Large intestine (tissue), 3 donors: ENCODE measurements around the gene MAP4K4. TPM values are rescaled to one million over a fixed set of nuclear protein-coding genes. Genes with fewer than 3 reads are reported as not detected.

Source experiments
- DNase-seq, 2 donors: peaks; one replicate each; pipeline versions ENCODE4 v3.0.0 to v3.0.0-alpha.2; 2013
- H3K27ac ChIP-seq: one replicate; pipeline ENCODE4 v1.5.1; 2013; ENCODE audit warnings: low read length
- H3K27me3 ChIP-seq: 2 replicates; pipeline ENCODE4 v1.6.1; 2013; ENCODE audit warnings: low read length; ENCODE audit not compliant: control insufficient read depth, insufficient read depth
- H3K36me3 ChIP-seq: 2 replicates; pipeline ENCODE4 v1.6.1; 2013; ENCODE audit warnings: low read length; ENCODE audit not compliant: control insufficient read depth, insufficient read depth
- H3K4me1 ChIP-seq: one replicate; pipeline ENCODE4 v1.6.1; 2013; ENCODE audit warnings: low read length; ENCODE audit not compliant: control insufficient read depth, insufficient read depth
- H3K4me3 ChIP-seq: one replicate; pipeline ENCODE4 v1.5.1; 2013; ENCODE audit warnings: low read length
- H3K9me3 ChIP-seq: one replicate; pipeline ENCODE4 v1.6.1; 2013; ENCODE audit warnings: mild to moderate bottlenecking, low read depth, low read length, moderate library complexity; ENCODE audit not compliant: control insufficient read depth
- WGBS: methylation state at CpG from one replicate; pipeline ENCODE4 v1.1.5; 2013; ENCODE audit warnings: low lambda C conversion rate; ENCODE audit not compliant: insufficient coverage; 5-methylcytosine and 5-hydroxymethylcytosine counted together
- polyA plus RNA-seq: library from polyadenylated mRNA; unstranded; fragments of 120-200 nt; gene quantifications from one replicate; pipeline ENCODE4 v1.2.1, GENCODE V29; 2013

MAP4K4 gene
- polyA plus RNA-seq, 1 donor = 39.5 TPM

DNA sequence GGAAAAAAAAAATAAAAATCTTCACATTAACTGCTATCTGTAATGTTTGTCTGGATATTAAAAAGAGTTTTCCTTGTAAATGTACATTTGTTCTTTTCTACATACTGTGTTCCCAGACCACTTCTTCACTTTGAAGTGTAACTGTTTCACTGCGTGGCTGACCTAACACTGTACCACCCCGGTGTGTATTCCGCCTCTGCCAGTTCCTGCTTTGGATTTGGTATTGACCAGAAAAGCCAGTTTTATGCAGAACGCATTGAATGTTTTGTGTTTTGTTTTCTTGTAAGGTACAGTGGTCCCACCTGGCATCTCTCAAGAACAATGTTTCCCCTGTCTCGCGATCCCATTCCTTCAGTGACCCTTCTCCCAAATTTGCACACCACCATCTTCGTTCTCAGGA is 166.0 kb downstream of the MAP4K4 start:
- WGBS = 100% methylated on average over 1 of the region's 7 CpGs
- no peaks in the 10 kb centered on the region for H3K27me3 ChIP-seq
- DNase-seq = no peak
- no peak overlapping the region for H3K4me3 ChIP-seq
- no peaks in the 10 kb centered on the region for H3K9me3 ChIP-seq
- peaks cover 64% of the 10 kb centered on the region for H3K36me3 ChIP-seq
- no peaks in the 10 kb centered on the region for H3K4me1 ChIP-seq
- no peak overlapping the region for H3K27ac ChIP-seq

DNA sequence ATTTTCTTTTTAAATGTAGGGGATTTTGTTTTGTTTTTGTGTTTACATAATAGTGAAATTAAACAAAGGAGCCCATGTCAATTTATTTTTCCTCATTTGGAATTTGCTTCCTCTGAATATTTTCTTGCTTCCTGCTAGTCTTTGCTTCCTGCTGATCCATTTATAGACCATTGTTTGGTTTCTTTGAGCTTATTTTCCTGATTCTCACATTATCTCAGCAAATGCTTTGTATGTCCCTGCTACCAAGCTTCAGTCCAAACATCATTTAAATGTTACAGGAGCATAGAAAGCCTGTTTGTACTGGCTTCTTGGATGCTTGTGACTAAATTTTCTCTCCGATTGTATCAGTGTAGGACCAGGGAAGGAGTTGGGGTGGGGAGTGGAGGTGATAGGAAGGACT is 166.9 kb downstream of the MAP4K4 start:
- Histone ChIP-seq H3K27me3 (no peaks in the 10 kb centered on the region), H3K36me3 (peaks cover 65% of the 10 kb centered on the region), H3K4me1 (no peaks in the 10 kb centered on the region), H3K4me3 (no peak overlapping the region), H3K27ac (no peak overlapping the region), H3K9me3 (no peaks in the 10 kb centered on the region)
- DNase-seq = no peak
- WGBS = no CpG with 5 or more reads among the region's 1 CpG

DNA sequence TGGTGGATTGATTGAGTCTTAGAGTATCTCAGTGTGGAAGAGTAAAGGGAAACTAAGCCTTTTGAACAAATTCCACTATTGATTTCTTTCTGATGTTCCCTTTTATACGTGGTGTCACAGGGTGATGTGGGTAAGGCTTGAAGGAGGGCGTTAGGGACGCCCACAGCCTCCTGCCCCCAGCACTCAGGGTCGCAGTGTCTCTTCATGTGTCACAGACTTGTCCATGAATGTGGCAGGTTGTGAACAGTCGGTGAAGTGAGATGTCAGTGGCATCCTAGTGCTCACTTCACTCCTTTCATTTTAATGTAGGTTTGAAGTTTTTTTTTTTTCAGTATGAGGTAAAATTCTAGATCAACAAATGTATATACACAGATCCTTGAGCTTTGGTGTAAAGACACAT is 171.0 kb downstream of the MAP4K4 start:
- Histone ChIP-seq H3K27ac (no peak overlapping the region), H3K27me3 (no peaks in the 10 kb centered on the region), H3K4me3 (no peak overlapping the region), H3K9me3 (no peaks in the 10 kb centered on the region), H3K36me3 (peaks cover 70% of the 10 kb centered on the region), H3K4me1 (no peaks in the 10 kb centered on the region)
- no peak for DNase-seq
- WGBS = no CpG with 5 or more reads among the region's 5 CpGs

DNA sequence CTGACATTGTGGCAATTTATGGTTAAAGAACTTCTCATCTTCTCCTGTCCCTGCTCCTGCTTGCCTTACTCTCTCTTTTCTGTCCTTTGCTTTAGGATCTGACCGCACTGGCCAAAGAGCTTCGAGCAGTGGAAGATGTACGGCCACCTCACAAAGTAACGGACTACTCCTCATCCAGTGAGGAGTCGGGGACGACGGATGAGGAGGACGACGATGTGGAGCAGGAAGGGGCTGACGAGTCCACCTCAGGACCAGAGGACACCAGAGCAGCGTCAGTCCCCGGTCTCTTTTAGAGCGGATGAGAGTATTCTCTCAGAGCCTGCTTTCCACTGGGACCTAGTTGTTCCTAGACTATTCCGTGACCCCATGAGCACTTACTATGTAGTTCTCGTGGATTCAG is 172.0 kb downstream of the MAP4K4 start:
- no CpG with 5 or more reads among the region's 15 CpGs for WGBS
- no peaks in the 10 kb centered on the region for H3K27me3 ChIP-seq
- no peak for DNase-seq
- H3K4me3 ChIP-seq = no peak overlapping the region
- H3K4me1 ChIP-seq = no peaks in the 10 kb centered on the region
- peaks cover 67% of the 10 kb centered on the region for H3K36me3 ChIP-seq
- H3K9me3 ChIP-seq = no peaks in the 10 kb centered on the region
- H3K27ac ChIP-seq = no peak overlapping the region

DNA sequence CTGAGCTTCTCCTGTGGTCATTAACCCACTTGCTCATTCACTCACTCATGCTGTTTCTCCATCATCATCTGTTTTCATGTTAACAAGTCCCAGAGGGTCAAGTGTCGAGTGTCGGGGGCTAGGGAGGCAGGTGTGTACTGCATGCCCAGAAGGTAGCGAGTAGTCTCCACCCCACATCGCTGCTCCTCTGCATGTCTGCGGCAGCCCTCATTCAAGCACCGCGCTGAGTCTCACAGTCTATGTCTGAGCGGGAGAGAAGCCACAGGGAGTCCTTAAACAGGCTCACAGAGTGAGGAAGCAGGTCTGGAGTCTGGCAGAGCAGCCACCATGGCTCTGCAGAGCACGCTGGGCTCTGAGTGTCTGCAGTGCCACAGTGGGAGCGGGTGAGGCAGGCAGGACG is 172.9 kb downstream of the MAP4K4 start:
- Histone ChIP-seq H3K36me3 (peaks cover 63% of the 10 kb centered on the region), H3K9me3 (no peaks in the 10 kb centered on the region), H3K27me3 (no peaks in the 10 kb centered on the region), H3K27ac (no peak overlapping the region), H3K4me1 (no peaks in the 10 kb centered on the region), H3K4me3 (no peak overlapping the region)
- no CpG with 5 or more reads among the region's 11 CpGs for WGBS
- DNase-seq = no peak

DNA sequence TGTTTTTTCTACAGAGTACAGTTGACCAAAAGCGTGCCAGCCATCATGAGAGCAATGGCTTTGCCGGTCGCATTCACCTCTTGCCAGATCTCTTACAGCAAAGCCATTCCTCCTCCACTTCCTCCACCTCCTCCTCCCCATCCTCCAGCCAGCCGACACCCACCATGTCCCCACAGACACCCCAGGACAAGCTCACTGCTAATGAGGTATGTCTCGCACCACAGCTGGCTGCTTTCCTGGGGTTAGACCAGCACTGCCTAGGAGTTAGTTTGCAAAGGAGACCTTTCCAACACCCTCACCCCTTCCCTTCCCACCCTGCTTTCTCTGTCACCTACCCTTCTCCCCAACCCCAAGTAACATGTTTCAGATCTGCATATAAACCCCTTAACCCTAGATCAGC is 174.0 kb downstream of the MAP4K4 start:
- DNase-seq = no peak
- Histone ChIP-seq H3K27me3 (no peaks in the 10 kb centered on the region), H3K4me1 (no peaks in the 10 kb centered on the region), H3K27ac (no peak overlapping the region), H3K36me3 (peaks cover 62% of the 10 kb centered on the region), H3K4me3 (no peak overlapping the region), H3K9me3 (no peaks in the 10 kb centered on the region)
- no CpG with 5 or more reads among the region's 5 CpGs for WGBS

DNA sequence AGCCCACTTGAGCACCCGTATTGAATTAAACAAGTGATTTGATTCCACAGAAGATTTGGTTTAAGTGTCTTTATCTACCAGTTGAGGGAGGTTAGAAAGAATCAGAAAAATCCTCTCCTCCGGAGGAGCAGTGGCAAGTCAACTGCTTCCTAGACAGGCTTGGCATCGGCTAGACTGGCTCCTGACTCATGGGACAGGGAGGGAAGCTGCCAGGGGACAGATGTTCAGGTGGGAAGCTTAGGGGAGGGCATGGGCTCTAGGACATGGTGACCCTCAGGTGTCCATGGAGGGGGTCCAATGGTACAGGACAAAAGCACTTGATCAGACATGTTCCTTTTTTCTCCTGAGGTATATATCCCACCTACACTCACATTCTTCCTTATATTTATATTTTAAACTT is 175.0 kb downstream of the MAP4K4 start:
- WGBS = no CpG with 5 or more reads among the region's 3 CpGs
- H3K4me3 ChIP-seq = no peak overlapping the region
- H3K9me3 ChIP-seq = no peaks in the 10 kb centered on the region
- H3K36me3 ChIP-seq = peaks cover 61% of the 10 kb centered on the region
- H3K27ac ChIP-seq = no peak overlapping the region
- no peaks in the 10 kb centered on the region for H3K27me3 ChIP-seq
- no peaks in the 10 kb centered on the region for H3K4me1 ChIP-seq
- no peak for DNase-seq

DNA sequence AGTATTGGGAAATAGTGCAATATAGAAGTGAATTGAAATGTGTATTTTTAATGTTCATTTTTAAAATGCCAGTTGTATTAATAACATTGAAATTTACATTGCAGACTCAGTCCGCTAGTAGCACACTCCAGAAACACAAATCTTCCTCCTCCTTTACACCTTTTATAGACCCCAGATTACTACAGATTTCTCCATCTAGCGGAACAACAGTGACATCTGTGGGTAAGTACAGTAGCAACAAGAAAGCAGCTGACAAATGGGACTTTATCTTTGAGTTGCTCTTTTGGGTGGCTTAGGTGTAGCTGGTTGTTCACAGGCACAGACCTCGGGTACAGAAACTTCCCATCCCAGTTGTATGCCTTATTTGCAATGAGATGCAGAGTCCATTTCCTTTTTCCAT is 176.0 kb downstream of the MAP4K4 start:
- Histone ChIP-seq H3K27ac (no peak overlapping the region), H3K4me1 (no peaks in the 10 kb centered on the region), H3K27me3 (no peaks in the 10 kb centered on the region), H3K9me3 (no peaks in the 10 kb centered on the region), H3K4me3 (no peak overlapping the region), H3K36me3 (peaks cover 61% of the 10 kb centered on the region)
- 80% methylated on average over 2 of the region's 3 CpGs for WGBS
- no peak for DNase-seq

DNA sequence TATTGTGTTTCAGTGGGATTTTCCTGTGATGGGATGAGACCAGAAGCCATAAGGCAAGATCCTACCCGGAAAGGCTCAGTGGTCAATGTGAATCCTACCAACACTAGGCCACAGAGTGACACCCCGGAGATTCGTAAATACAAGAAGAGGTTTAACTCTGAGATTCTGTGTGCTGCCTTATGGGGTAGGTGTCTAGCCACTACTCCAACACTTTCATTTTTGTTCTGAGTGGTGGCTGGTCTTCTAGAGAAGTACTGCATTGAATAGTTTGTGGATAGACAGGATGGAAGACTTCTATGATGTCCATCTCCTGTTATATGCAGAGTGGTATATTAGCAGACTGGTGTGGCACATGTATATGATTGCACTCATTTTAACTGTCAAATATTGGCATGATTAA is 176.6 kb downstream of the MAP4K4 start:
- Histone ChIP-seq H3K36me3 (peaks cover 61% of the 10 kb centered on the region), H3K4me1 (no peaks in the 10 kb centered on the region), H3K4me3 (no peak overlapping the region), H3K27ac (no peak overlapping the region), H3K27me3 (no peaks in the 10 kb centered on the region), H3K9me3 (no peaks in the 10 kb centered on the region)
- DNase-seq = no peak
- 83% methylated on average over 1 of the region's 3 CpGs for WGBS

DNA sequence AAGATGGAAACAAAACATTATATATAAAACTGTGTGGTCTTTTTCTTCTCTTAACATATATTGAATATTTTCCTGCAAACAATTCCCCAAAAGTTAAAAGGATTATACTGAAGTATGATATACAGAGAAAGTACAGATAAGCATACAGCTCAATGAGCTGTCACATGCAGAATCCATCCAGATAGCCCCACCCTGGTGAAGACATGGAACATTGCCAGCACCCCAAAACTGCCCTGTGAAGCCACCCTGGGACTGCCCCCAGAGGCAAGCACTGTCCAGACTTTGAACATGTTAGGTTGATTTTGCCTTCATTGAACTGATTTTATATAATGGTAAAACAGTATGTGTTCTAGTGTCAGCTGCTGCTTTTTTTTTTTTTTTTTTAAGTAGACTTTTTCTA is 182.0 kb downstream of the MAP4K4 start:
- Histone ChIP-seq H3K9me3 (no peaks in the 10 kb centered on the region), H3K36me3 (peaks cover 29% of the 10 kb centered on the region), H3K4me1 (no peaks in the 10 kb centered on the region), H3K4me3 (no peak overlapping the region), H3K27me3 (no peaks in the 10 kb centered on the region), H3K27ac (no peak overlapping the region)
- DNase-seq = no peak

DNA sequence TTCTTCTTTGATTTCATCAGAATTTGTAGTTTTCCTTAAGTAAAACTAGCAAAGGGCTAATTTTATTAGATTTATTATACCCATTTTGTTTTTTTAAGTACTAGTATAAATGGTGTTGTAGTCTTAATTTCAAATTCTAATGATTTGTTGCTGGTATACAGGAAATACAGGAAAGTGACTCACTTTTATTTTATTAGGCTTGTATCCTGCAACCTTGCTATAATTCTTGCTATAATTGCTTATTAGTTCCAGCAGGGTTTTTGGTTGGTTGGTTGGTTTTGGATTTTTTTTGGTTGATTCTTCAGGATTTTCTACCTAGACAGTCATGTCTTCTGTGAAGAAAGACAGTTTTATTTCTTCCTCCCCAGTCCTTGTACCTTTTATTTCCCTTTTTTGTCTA is 183.6 kb downstream of the MAP4K4 start:
- Histone ChIP-seq H3K4me3 (no peak overlapping the region), H3K4me1 (no peaks in the 10 kb centered on the region), H3K36me3 (peaks cover 18% of the 10 kb centered on the region), H3K27ac (no peak overlapping the region), H3K27me3 (no peaks in the 10 kb centered on the region), H3K9me3 (no peaks in the 10 kb centered on the region)
- DNase-seq = no peak
